ENCODE results near the gene SRSF8.

SRSF8 gene

GRCh38 chr11:95081412-95081811, 14.7 kb downstream of the SRSF8 start:
- H3K27ac ChIP-seq (ENCODE audit: low read depth, low read length) = no peak overlapping the region
- H3K9ac ChIP-seq (ENCODE audit: low read depth in 1 of 2, low read length in 2 of 2) = no peak overlapping the region
- H3K4me3 ChIP-seq (ENCODE audit: low read depth in 1 of 2, low read length in 2 of 2) = no peak overlapping the region
- peaks cover 0 to 3% of the 10 kb centered on the region in 2 donors for H3K4me1 ChIP-seq (ENCODE audit: control insufficient read depth in 1 of 2, insufficient read depth in 2 of 2, low read length in 2 of 2)
- H3K9me3 ChIP-seq (ENCODE audit: control insufficient read depth in 1 of 2, low read length in 2 of 2) = no peaks in the 10 kb centered on the region
- H3K27me3 ChIP-seq (ENCODE audit: control insufficient read depth in 1 of 2, insufficient read depth in 2 of 2, low read length in 2 of 2) = no peaks in the 10 kb centered on the region
- no peaks in the 10 kb centered on the region for H3K36me3 ChIP-seq (ENCODE audit: control insufficient read depth in 1 of 2, insufficient read depth in 2 of 2, low read length in 2 of 2)

GRCh38 chr11:95082576-95083001, 15.9 kb downstream of the SRSF8 start:
- H3K4me3 ChIP-seq (ENCODE audit: low read depth in 1 of 2, low read length in 2 of 2) = no peak overlapping the region
- no peaks in the 10 kb centered on the region for H3K4me1 ChIP-seq (ENCODE audit: control insufficient read depth in 1 of 2, insufficient read depth in 2 of 2, low read length in 2 of 2)
- H3K9me3 ChIP-seq (ENCODE audit: control insufficient read depth in 1 of 2, low read length in 2 of 2) = no peaks in the 10 kb centered on the region
- H3K27ac ChIP-seq (ENCODE audit: low read depth, low read length) = no peak overlapping the region
- no peak overlapping the region for H3K9ac ChIP-seq (ENCODE audit: low read depth in 1 of 2, low read length in 2 of 2)
- H3K27me3 ChIP-seq (ENCODE audit: control insufficient read depth in 1 of 2, insufficient read depth in 2 of 2, low read length in 2 of 2) = no peaks in the 10 kb centered on the region
- H3K36me3 ChIP-seq (ENCODE audit: control insufficient read depth in 1 of 2, insufficient read depth in 2 of 2, low read length in 2 of 2) = no peaks in the 10 kb centered on the region

GRCh38 chr11:95084509-95084908, 17.8 kb downstream of the SRSF8 start:
- Histone ChIP-seq H3K9ac (ENCODE audit: low read depth in 1 of 2, low read length in 2 of 2) (no peak overlapping the region), H3K4me1 (ENCODE audit: control insufficient read depth in 1 of 2, insufficient read depth in 2 of 2, low read length in 2 of 2) (peaks cover 0 to 4% of the 10 kb centered on the region in 2 donors), H3K9me3 (ENCODE audit: control insufficient read depth in 1 of 2, low read length in 2 of 2) (no peaks in the 10 kb centered on the region), H3K4me3 (ENCODE audit: low read depth in 1 of 2, low read length in 2 of 2) (no peak overlapping the region), H3K27me3 (ENCODE audit: control insufficient read depth in 1 of 2, insufficient read depth in 2 of 2, low read length in 2 of 2) (no peaks in the 10 kb centered on the region), H3K27ac (ENCODE audit: low read depth, low read length) (no peak overlapping the region), H3K36me3 (ENCODE audit: control insufficient read depth in 1 of 2, insufficient read depth in 2 of 2, low read length in 2 of 2) (no peaks in the 10 kb centered on the region)

- no peaks in the 10 kb centered on the region for H3K36me3 ChIP-seq (ENCODE audit: control insufficient read depth in 1 of 2, insufficient read depth in 2 of 2, low read length in 2 of 2)
- H3K9ac ChIP-seq (ENCODE audit: low read depth in 1 of 2, low read length in 2 of 2) = no peak overlapping the region
These were observed 18.5 kb downstream of the SRSF8 start for GRCh38 chr11:95085117-95085816.

GRCh38 chr11:95086151-95086550, 19.4 kb downstream of the SRSF8 start:
- Histone ChIP-seq H3K4me1 (ENCODE audit: control insufficient read depth in 1 of 2, insufficient read depth in 2 of 2, low read length in 2 of 2) (peaks cover 9 to 13% of the 10 kb centered on the region in 2 donors), H3K27me3 (ENCODE audit: control insufficient read depth in 1 of 2, insufficient read depth in 2 of 2, low read length in 2 of 2) (no peaks in the 10 kb centered on the region), H3K9me3 (ENCODE audit: control insufficient read depth in 1 of 2, low read length in 2 of 2) (no peaks in the 10 kb centered on the region), H3K9ac (ENCODE audit: low read depth in 1 of 2, low read length in 2 of 2) (no peak overlapping the region), H3K27ac (ENCODE audit: low read depth, low read length) (no peak overlapping the region), H3K36me3 (ENCODE audit: control insufficient read depth in 1 of 2, insufficient read depth in 2 of 2, low read length in 2 of 2) (no peaks in the 10 kb centered on the region), H3K4me3 (ENCODE audit: low read depth in 1 of 2, low read length in 2 of 2) (no peak overlapping the region)

More at GRCh38 chr11:95085117-95085816, 18.5 kb downstream of the SRSF8 start:
- H3K9me3 ChIP-seq (ENCODE audit: control insufficient read depth in 1 of 2, low read length in 2 of 2) = no peaks in the 10 kb centered on the region
- no peaks in the 10 kb centered on the region for H3K27me3 ChIP-seq (ENCODE audit: control insufficient read depth in 1 of 2, insufficient read depth in 2 of 2, low read length in 2 of 2)
- H3K4me3 ChIP-seq (ENCODE audit: low read depth in 1 of 2, low read length in 2 of 2) = no peak overlapping the region
- H3K4me1 ChIP-seq (ENCODE audit: control insufficient read depth in 1 of 2, insufficient read depth in 2 of 2, low read length in 2 of 2) = peaks cover 0 to 4% of the 10 kb centered on the region in 2 donors
- no peak overlapping the region for H3K27ac ChIP-seq (ENCODE audit: low read depth, low read length)

GRCh38 chr11:95086836-95087570, 20.3 kb downstream of the SRSF8 start:
- Histone ChIP-seq H3K9ac (ENCODE audit: low read depth in 1 of 2, low read length in 2 of 2) (no peak overlapping the region), H3K4me1 (ENCODE audit: control insufficient read depth in 1 of 2, insufficient read depth in 2 of 2, low read length in 2 of 2) (peaks cover 17 to 20% of the 10 kb centered on the region in 2 donors), H3K27ac (ENCODE audit: low read depth, low read length) (no peak overlapping the region), H3K36me3 (ENCODE audit: control insufficient read depth in 1 of 2, insufficient read depth in 2 of 2, low read length in 2 of 2) (no peaks in the 10 kb centered on the region), H3K4me3 (ENCODE audit: low read depth in 1 of 2, low read length in 2 of 2) (no peak overlapping the region), H3K27me3 (ENCODE audit: control insufficient read depth in 1 of 2, insufficient read depth in 2 of 2, low read length in 2 of 2) (no peaks in the 10 kb centered on the region), H3K9me3 (ENCODE audit: control insufficient read depth in 1 of 2, low read length in 2 of 2) (no peaks in the 10 kb centered on the region)

- no peaks in the 10 kb centered on the region for H3K27me3 ChIP-seq (ENCODE audit: control insufficient read depth in 1 of 2, insufficient read depth in 2 of 2, low read length in 2 of 2)
- H3K27ac ChIP-seq (ENCODE audit: low read depth, low read length) = peak overlapping the region; percentile 74
- peak overlapping the region; percentile 53 to 65 for H3K9ac ChIP-seq (ENCODE audit: low read depth in 1 of 2, low read length in 2 of 2)
- H3K36me3 ChIP-seq (ENCODE audit: control insufficient read depth in 1 of 2, insufficient read depth in 2 of 2, low read length in 2 of 2) = no peaks in the 10 kb centered on the region
- H3K4me1 ChIP-seq (ENCODE audit: control insufficient read depth in 1 of 2, insufficient read depth in 2 of 2, low read length in 2 of 2) = peaks cover 34 to 37% of the 10 kb centered on the region in 2 donors
- peak overlapping the region; percentile 75 to 81 for H3K4me3 ChIP-seq (ENCODE audit: low read depth in 1 of 2, low read length in 2 of 2)
- no peaks in the 10 kb centered on the region for H3K9me3 ChIP-seq (ENCODE audit: control insufficient read depth in 1 of 2, low read length in 2 of 2)
These were observed 22.4 kb downstream of the SRSF8 start for GRCh38 chr11:95088946-95089619.

- Histone ChIP-seq H3K4me1 (ENCODE audit: control insufficient read depth in 1 of 2, insufficient read depth in 2 of 2, low read length in 2 of 2) (peaks cover 34 to 37% of the 10 kb centered on the region in 2 donors), H3K27me3 (ENCODE audit: control insufficient read depth in 1 of 2, insufficient read depth in 2 of 2, low read length in 2 of 2) (no peaks in the 10 kb centered on the region), H3K36me3 (ENCODE audit: control insufficient read depth in 1 of 2, insufficient read depth in 2 of 2, low read length in 2 of 2) (no peaks in the 10 kb centered on the region), H3K27ac (ENCODE audit: low read depth, low read length) (peak within 1 kb of the TSS; percentile 90), H3K9me3 (ENCODE audit: control insufficient read depth in 1 of 2, low read length in 2 of 2) (no peaks in the 10 kb centered on the region), H3K9ac (ENCODE audit: low read depth in 1 of 2, low read length in 2 of 2) (peak within 1 kb of the TSS; percentile 65 to 90), H3K4me3 (ENCODE audit: low read depth in 1 of 2, low read length in 2 of 2) (peak within 1 kb of the TSS; percentile 75 to 81)
These were observed 23.2 kb downstream of the SRSF8 start, which contains the start of gene ENDOD1 for GRCh38 chr11:95089620-95090542. Gene ENDOD1, plus strand, starts transcription at chr11:95089846. Its CDS starts 82 bp downstream, at chr11:95089928.

GRCh38 chr11:95091663-95092180, 25.0 kb downstream of the SRSF8 start:
- Histone ChIP-seq H3K9me3 (ENCODE audit: control insufficient read depth in 1 of 2, low read length in 2 of 2) (no peaks in the 10 kb centered on the region), H3K27ac (ENCODE audit: low read depth, low read length) (peak overlapping the region; percentile 33), H3K9ac (ENCODE audit: low read depth in 1 of 2, low read length in 2 of 2) (peak overlapping the region in 1 of 2 donors; percentile 9), H3K4me3 (ENCODE audit: low read depth in 1 of 2, low read length in 2 of 2) (peak overlapping the region; percentile 14 to 75), H3K27me3 (ENCODE audit: control insufficient read depth in 1 of 2, insufficient read depth in 2 of 2, low read length in 2 of 2) (no peaks in the 10 kb centered on the region), H3K36me3 (ENCODE audit: control insufficient read depth in 1 of 2, insufficient read depth in 2 of 2, low read length in 2 of 2) (no peaks in the 10 kb centered on the region), H3K4me1 (ENCODE audit: control insufficient read depth in 1 of 2, insufficient read depth in 2 of 2, low read length in 2 of 2) (peaks cover 34 to 37% of the 10 kb centered on the region in 2 donors)
